ENCODE results near the gene GLCE. TPM values are rescaled to one million over a fixed set of nuclear protein-coding genes. Genes with fewer than 3 reads are reported as not detected.

GLCE gene
- total and polyA plus RNA-seq, 2 experiments from 2014 or later, result 9.7 to 17.1 TPM

DNA sequence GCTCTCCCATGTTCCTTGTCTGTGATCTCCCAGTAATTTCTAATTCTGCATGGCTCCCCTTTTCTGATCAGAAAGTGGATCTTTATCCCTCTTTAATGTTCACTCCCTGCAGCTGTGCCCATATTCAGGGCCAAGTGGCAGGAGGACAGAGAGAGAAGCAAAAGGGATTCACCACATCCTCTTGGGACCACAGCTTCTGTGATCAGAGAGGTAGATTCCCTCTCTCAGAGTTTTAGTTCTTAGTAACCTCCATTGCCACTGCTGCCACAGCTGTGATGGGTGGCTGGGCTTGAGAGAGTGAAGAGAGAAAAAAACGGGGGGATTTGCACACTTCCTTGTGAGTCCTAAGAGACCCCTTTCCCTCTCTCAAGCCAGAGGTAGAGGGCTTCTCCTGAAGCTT lies 49.2 kb downstream of the GLCE start:
- H3K79me2 ChIP-seq (ENCODE audit: insufficient read depth), result no peaks in the 10 kb centered on the region
- H4K20me1 ChIP-seq (ENCODE audit: insufficient read depth), result no peaks in the 10 kb centered on the region
- no peak overlapping the region for H3K4me2 ChIP-seq (ENCODE audit: unreplicated experiment)
- 86 to 100% methylated on average over 1 of the region's 1 CpG for WGBS, 2 experiments (ENCODE audit: low coverage in 1 of 2, low lambda C conversion rate in 2 of 2, missing lambda C conversion rate in 2 of 2)
- H3F3A ChIP-seq (ENCODE audit: insufficient read depth), result no peaks in the 10 kb centered on the region
- no peaks in the 10 kb centered on the region for H3K27me3 ChIP-seq (replicated peaks; ENCODE audit: insufficient read depth)
- H2AFZ ChIP-seq, result no peak overlapping the region
- no peak overlapping the region for H3K4me3 ChIP-seq
- H3K9ac ChIP-seq, result no peak overlapping the region
- no peaks in the 10 kb centered on the region for H3K9me2 ChIP-seq (ENCODE audit: insufficient read depth)
- H3K9me3 ChIP-seq (ENCODE audit: low read depth), result no peaks in the 10 kb centered on the region
- in situ Hi-C loops (cut with MboI), result no loop called here
- DNase-seq, result no peak
- H3K4me1 ChIP-seq (ENCODE audit: insufficient read depth), result no peaks in the 10 kb centered on the region
- no peaks in the 10 kb centered on the region for H3K36me3 ChIP-seq (ENCODE audit: low read depth)
- H3K27ac ChIP-seq, result no peak overlapping the region
- TF ChIP-seq EZH2phosphoT487 (IDR thresholded peaks at IDR 0.05; ENCODE audit: insufficient read depth, low read depth), result no peak
- TF ChIP-seq EZH2 (IDR thresholded peaks at IDR 0.05; ENCODE audit: insufficient read depth, poor library complexity, severe bottlenecking), result no peak

DNA sequence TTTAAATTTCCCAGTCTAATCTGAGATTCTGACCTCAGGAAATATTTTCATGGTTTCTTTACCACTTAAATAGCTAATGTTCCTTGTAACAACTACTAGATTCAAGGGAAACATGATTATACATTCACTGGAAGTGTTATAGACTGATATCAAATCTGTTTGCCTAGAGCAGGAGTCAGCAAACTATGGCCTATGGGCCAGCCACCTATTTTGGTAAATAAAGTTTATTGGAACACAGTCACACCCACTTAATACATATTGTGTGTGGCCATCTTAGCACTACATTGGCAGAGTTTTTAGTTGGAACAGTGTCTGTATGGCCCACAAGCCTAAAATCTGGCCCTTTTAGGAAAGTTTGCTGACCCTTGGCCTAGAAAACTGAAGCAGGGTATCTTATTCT lies 50.1 kb downstream of the GLCE start:
- Histone ChIP-seq H3K27me3 (replicated peaks; ENCODE audit: insufficient read depth) (no peaks in the 10 kb centered on the region), H3K4me2 (ENCODE audit: unreplicated experiment) (no peak overlapping the region), H2AFZ (no peak overlapping the region), H3K4me1 (ENCODE audit: insufficient read depth) (no peaks in the 10 kb centered on the region), H3K9me2 (ENCODE audit: insufficient read depth) (no peaks in the 10 kb centered on the region), H3F3A (ENCODE audit: insufficient read depth) (no peaks in the 10 kb centered on the region), H3K27ac (no peak overlapping the region), H3K36me3 (ENCODE audit: low read depth) (no peaks in the 10 kb centered on the region), H3K9me3 (ENCODE audit: low read depth) (no peaks in the 10 kb centered on the region), H3K9ac (no peak overlapping the region), H3K4me3 (no peak overlapping the region), H4K20me1 (ENCODE audit: insufficient read depth) (no peaks in the 10 kb centered on the region), H3K79me2 (ENCODE audit: insufficient read depth) (no peaks in the 10 kb centered on the region)
- TF ChIP-seq EZH2 (IDR thresholded peaks at IDR 0.05; ENCODE audit: insufficient read depth, poor library complexity, severe bottlenecking), result no peak
- TF ChIP-seq EZH2phosphoT487 (IDR thresholded peaks at IDR 0.05; ENCODE audit: insufficient read depth, low read depth), result no peak
- DNase-seq, result no peak
- in situ Hi-C loops (cut with MboI), result no loop called here

DNA sequence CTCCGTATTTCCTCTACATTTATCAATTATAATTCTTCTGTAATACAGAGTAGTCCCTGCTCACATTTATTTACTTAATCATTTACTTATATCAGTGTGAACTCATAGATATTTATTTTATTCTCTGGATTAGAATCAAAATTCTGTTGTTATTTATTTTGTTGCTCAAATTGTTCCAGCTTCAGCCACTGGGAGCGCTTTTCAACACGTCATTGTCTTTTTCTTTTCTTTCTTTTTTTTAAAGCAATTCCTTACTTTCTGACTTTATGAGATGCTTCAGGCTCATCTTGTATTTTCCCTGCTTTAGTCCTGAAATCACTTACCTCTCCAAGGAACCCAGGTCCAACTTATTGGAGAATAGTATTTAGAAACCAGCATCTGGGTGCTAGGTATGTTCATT lies 53.4 kb downstream of the GLCE start:
- WGBS, 2 experiments (ENCODE audit: low coverage in 1 of 2, low lambda C conversion rate in 2 of 2, missing lambda C conversion rate in 2 of 2), result 72 to 82% methylated on average over 3 of the region's 3 CpGs
- Histone ChIP-seq H3K9me3 (ENCODE audit: low read depth) (no peaks in the 10 kb centered on the region), H3K79me2 (ENCODE audit: insufficient read depth) (no peaks in the 10 kb centered on the region), H4K20me1 (ENCODE audit: insufficient read depth) (no peaks in the 10 kb centered on the region), H3K36me3 (ENCODE audit: low read depth) (no peaks in the 10 kb centered on the region), H3K4me3 (no peak overlapping the region), H3F3A (ENCODE audit: insufficient read depth) (no peaks in the 10 kb centered on the region), H3K9ac (no peak overlapping the region), H2AFZ (no peak overlapping the region), H3K4me1 (ENCODE audit: insufficient read depth) (no peaks in the 10 kb centered on the region), H3K9me2 (ENCODE audit: insufficient read depth) (no peaks in the 10 kb centered on the region), H3K4me2 (ENCODE audit: unreplicated experiment) (no peak overlapping the region), H3K27ac (no peak overlapping the region), H3K27me3 (replicated peaks; ENCODE audit: insufficient read depth) (no peaks in the 10 kb centered on the region)
- DNase-seq, result no peak
- in situ Hi-C loops (cut with MboI), result no loop called here
- no peak for TF ChIP-seq EZH2phosphoT487 (IDR thresholded peaks at IDR 0.05; ENCODE audit: insufficient read depth, low read depth)
- no peak for TF ChIP-seq EZH2 (IDR thresholded peaks at IDR 0.05; ENCODE audit: insufficient read depth, poor library complexity, severe bottlenecking)

DNA sequence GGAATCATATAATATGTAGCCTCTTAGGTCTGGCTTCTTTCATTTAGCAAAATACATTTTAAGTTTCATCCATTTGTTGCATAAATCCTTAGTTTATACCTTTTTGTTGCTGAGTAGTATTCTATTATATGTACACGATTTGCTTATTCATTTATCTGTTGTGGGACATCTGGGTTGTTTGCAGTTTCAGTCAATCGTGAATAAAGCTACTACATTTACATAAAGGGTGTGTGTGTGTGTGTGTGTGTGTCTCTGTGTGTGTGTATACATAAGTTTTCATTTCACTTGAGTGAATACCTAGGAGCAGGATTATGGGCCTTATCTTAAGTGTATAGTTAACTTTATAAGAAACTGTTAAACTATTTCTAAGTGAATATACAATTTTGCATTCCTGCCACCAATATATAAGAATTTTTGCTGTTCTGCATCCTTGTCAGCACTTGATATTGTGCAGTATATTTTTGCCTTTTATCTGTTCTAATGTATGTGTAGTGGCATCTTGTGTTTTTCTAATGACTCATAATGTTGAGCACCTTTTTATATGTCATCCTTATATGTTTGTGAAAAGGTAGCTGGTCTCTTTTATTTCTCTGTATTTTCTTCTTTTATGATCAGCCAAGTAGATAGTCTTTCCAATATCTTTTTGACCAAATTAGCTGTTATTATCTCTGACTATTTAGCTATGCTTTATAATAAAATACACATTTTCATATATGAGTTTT lies 55.0 kb downstream of the GLCE start:
- Histone ChIP-seq H3K36me3 (ENCODE audit: low read depth) (no peaks in the 10 kb centered on the region), H3F3A (ENCODE audit: insufficient read depth) (no peaks in the 10 kb centered on the region), H3K9me3 (ENCODE audit: low read depth) (no peaks in the 10 kb centered on the region), H3K79me2 (ENCODE audit: insufficient read depth) (no peaks in the 10 kb centered on the region), H3K4me2 (ENCODE audit: unreplicated experiment) (no peak overlapping the region), H3K9me2 (ENCODE audit: insufficient read depth) (no peaks in the 10 kb centered on the region), H4K20me1 (ENCODE audit: insufficient read depth) (no peaks in the 10 kb centered on the region), H3K4me3 (no peak overlapping the region), H2AFZ (no peak overlapping the region), H3K4me1 (ENCODE audit: insufficient read depth) (no peaks in the 10 kb centered on the region), H3K27me3 (replicated peaks; ENCODE audit: insufficient read depth) (no peaks in the 10 kb centered on the region), H3K9ac (no peak overlapping the region), H3K27ac (no peak overlapping the region)
- no peak for DNase-seq
- TF ChIP-seq EZH2 (IDR thresholded peaks at IDR 0.05; ENCODE audit: insufficient read depth, poor library complexity, severe bottlenecking) (no peak), EZH2phosphoT487 (IDR thresholded peaks at IDR 0.05; ENCODE audit: insufficient read depth, low read depth) (no peak)
- WGBS, 2 experiments (ENCODE audit: low coverage in 1 of 2, low lambda C conversion rate in 2 of 2, missing lambda C conversion rate in 2 of 2), result 73 to 74% methylated on average over 2 of the region's 2 CpGs
- in situ Hi-C loops (cut with MboI), result no loop called here

DNA sequence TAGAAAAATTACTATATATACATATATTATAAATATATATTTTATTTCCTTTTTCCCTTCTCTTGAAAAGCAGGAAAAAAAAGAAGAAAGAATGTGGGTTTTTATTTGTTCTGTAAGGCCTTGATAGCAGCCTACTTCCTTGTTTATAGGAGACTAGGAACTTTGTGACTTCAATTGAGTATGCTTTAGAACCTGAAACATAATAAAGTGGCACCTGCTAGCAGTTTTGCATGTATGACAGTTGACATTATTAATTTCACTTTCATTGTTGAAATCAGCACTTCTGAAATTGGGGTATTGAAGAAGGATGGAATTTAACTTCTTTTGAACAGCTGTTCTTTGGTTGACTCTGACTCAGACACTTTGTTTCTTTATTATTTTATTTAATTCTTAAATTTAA lies 56.9 kb downstream of the GLCE start:
- in situ Hi-C loops (cut with MboI), result no loop called here
- Histone ChIP-seq H3K27ac (no peak overlapping the region), H3K4me2 (ENCODE audit: unreplicated experiment) (no peak overlapping the region), H3K9me3 (ENCODE audit: low read depth) (no peaks in the 10 kb centered on the region), H3K4me1 (ENCODE audit: insufficient read depth) (no peaks in the 10 kb centered on the region), H2AFZ (no peak overlapping the region), H3K79me2 (ENCODE audit: insufficient read depth) (no peaks in the 10 kb centered on the region), H4K20me1 (ENCODE audit: insufficient read depth) (no peaks in the 10 kb centered on the region), H3F3A (ENCODE audit: insufficient read depth) (no peaks in the 10 kb centered on the region), H3K9me2 (ENCODE audit: insufficient read depth) (no peaks in the 10 kb centered on the region), H3K4me3 (no peak overlapping the region), H3K9ac (no peak overlapping the region), H3K36me3 (ENCODE audit: low read depth) (no peaks in the 10 kb centered on the region), H3K27me3 (replicated peaks; ENCODE audit: insufficient read depth) (no peaks in the 10 kb centered on the region)
- DNase-seq, result no peak
- TF ChIP-seq EZH2phosphoT487 (IDR thresholded peaks at IDR 0.05; ENCODE audit: insufficient read depth, low read depth), result no peak
- no peak for TF ChIP-seq EZH2 (IDR thresholded peaks at IDR 0.05; ENCODE audit: insufficient read depth, poor library complexity, severe bottlenecking)

All from GM23248 (cell line).